T-helper 1 cell treated with Interleukin-12 subunit alpha and Interleukin-12 subunit beta and Interleukin-4 antibody, amounts not matched to agents 30 ng/mL and 1 ng/mL, for 36 hours (primary cell): ENCODE results near the gene HBD. TPM values are rescaled to one million over a fixed set of nuclear protein-coding genes. Genes with fewer than 3 reads are reported as not detected.

Experiments used
- intact Hi-C: fragments of 100-400 bp; cut with micrococcal nuclease; formaldehyde crosslinking; loops from one replicate; pipeline ENCODE4 v1.15.1; 2024
- total RNA-seq: library from RNA; stranded (reverse); gene quantifications from 2 replicates; pipeline ENCODE4 v1.2.3, GENCODE V29; 2022

HBD gene
- total RNA-seq, 1 donor from 2014 or later = not detected

- intact Hi-C loops = no loop called here
Observed at GRCh38 chr11:5188201-5188600, 46.1 kb downstream of the HBD start.

Other genes with a start within 250 kb of the HBD start
- not detected in 2 replicates for gene OR51L1, start 239.6 kb downstream of the HBD start, total RNA-seq
- gene OR52J3, start 188.0 kb downstream of the HBD start, total RNA-seq = not detected in 2 replicates
- gene OR52E2, start 174.9 kb downstream of the HBD start, total RNA-seq = not detected in 2 replicates
- gene OR52E1, start 164.9 kb downstream of the HBD start, total RNA-seq = not detected in 2 replicates
- not detected in 2 replicates for gene OR52A5, start 96.1 kb downstream of the HBD start, total RNA-seq
- not detected in 2 replicates for gene OR52A1, start 79.7 kb downstream of the HBD start, total RNA-seq
- not detected in 2 replicates for gene OR51V1, start 33.8 kb downstream of the HBD start, total RNA-seq
- not detected in 2 replicates for gene HBB, start 7.4 kb downstream of the HBD start, total RNA-seq
- not detected in 2 replicates for gene HBG1, start 15.4 kb upstream of the HBD start, total RNA-seq
- not detected in 2 replicates for gene HBG2, start 20.3 kb upstream of the HBD start, total RNA-seq
- not detected in 2 replicates for gene HBE1, start 35.5 kb upstream of the HBD start, total RNA-seq
- gene OR51B4, start 67.5 kb upstream of the HBD start, total RNA-seq = not detected in 2 replicates
- gene OR51B2, start 89.8 kb upstream of the HBD start, total RNA-seq = not detected in 2 replicates
- gene OR51B5, start 109.0 kb upstream of the HBD start, total RNA-seq = not detected in 2 replicates
- gene OR51B6, start 117.0 kb upstream of the HBD start, total RNA-seq = not detected in 2 replicates
- gene OR51M1, start 149.3 kb upstream of the HBD start, total RNA-seq = not detected in 2 replicates
- not detected in 2 replicates for gene OR51Q1, start 187.6 kb upstream of the HBD start, total RNA-seq
- gene OR51I1, start 207.0 kb upstream of the HBD start, total RNA-seq = not detected in 2 replicates
- gene OR51I2, start 214.8 kb upstream of the HBD start, total RNA-seq = not detected in 2 replicates